COLO668 (cell line): ENCODE results near the gene GNPAT.

Experiments
- DNase-seq: peaks from one replicate; lab custom pipeline; 2025; ENCODE audit not compliant: unreplicated experiment; lab: John Stamatoyannopoulos, UW

The GNPAT gene

GRCh38 chr1:231242516-231243198 lies 1.6 kb downstream of the GNPAT start:
- DNase-seq, result no peak

GRCh38 chr1:231248778-231249177 lies 7.8 kb downstream of the GNPAT start:
- DNase-seq, result no peak

GRCh38 chr1:231252336-231252735 lies 11.3 kb downstream of the GNPAT start:
- DNase-seq, result peak; percentile 16

GRCh38 chr1:231260351-231260750 lies 19.3 kb downstream of the GNPAT start:
- DNase-seq, result no peak

- DNase-seq, result no peak
These were observed 23.6 kb downstream of the GNPAT start for GRCh38 chr1:231264642-231265041.

GRCh38 chr1:231265379-231265778 lies 24.4 kb downstream of the GNPAT start:
- no peak for DNase-seq

GRCh38 chr1:231266811-231267322 lies 25.9 kb downstream of the GNPAT start:
- DNase-seq, result no peak

- no peak for DNase-seq
These were observed 31.2 kb downstream of the GNPAT start for GRCh38 chr1:231272173-231272572.

GRCh38 chr1:231272880-231273279 lies 31.9 kb downstream of the GNPAT start:
- DNase-seq, result no peak

GRCh38 chr1:231274119-231274825 lies 33.3 kb downstream of the GNPAT start:
- DNase-seq, result no peak

GRCh38 chr1:231278100-231278790 lies 37.2 kb downstream of the GNPAT start:
- no peak for DNase-seq

- DNase-seq, result no peak
These were observed 38.1 kb downstream of the GNPAT start for GRCh38 chr1:231279081-231279480.

GRCh38 chr1:231279683-231280082 lies 38.7 kb downstream of the GNPAT start:
- no peak for DNase-seq

- DNase-seq, result no peak
These were observed 43.4 kb downstream of the GNPAT start for GRCh38 chr1:231284441-231284840.

GRCh38 chr1:231286603-231287002 lies 45.6 kb downstream of the GNPAT start:
- DNase-seq, result no peak

GRCh38 chr1:231295938-231296337 lies 54.9 kb downstream of the GNPAT start:
- no peak for DNase-seq

- no peak for DNase-seq
These were observed 61.0 kb downstream of the GNPAT start for GRCh38 chr1:231301990-231302389.

GRCh38 chr1:231310391-231310934 lies 69.5 kb downstream of the GNPAT start:
- DNase-seq, result no peak

- DNase-seq, result no peak
These were observed 70.9 kb downstream of the GNPAT start for GRCh38 chr1:231311720-231312431.

- DNase-seq, result no peak
These were observed 71.4 kb downstream of the GNPAT start for GRCh38 chr1:231312432-231312788.

GRCh38 chr1:231313661-231314060 lies 72.6 kb downstream of the GNPAT start:
- no peak for DNase-seq
